Muscle layer of colon (tissue), 2 donors: ENCODE results near the gene TWIST2.

Source experiments
- H3K27ac ChIP-seq: one replicate; pipeline ENCODE4 v1.7.0; 2013; ENCODE audit warnings: low read depth, mild to moderate bottlenecking, low read length, moderate library complexity
- H3K27me3 ChIP-seq, 2 donors: one replicate each; pipeline ENCODE4 v1.7.0; 2013; ENCODE audit warnings: low read length in 2 of 2, mild to moderate bottlenecking in 2 of 2; ENCODE audit not compliant: insufficient read depth in 2 of 2, control insufficient read depth in 1 of 2
- H3K36me3 ChIP-seq: one replicate; pipeline ENCODE4 v1.7.0; 2013; ENCODE audit warnings: mild to moderate bottlenecking, low read length; ENCODE audit not compliant: insufficient read depth
- H3K4me1 ChIP-seq: one replicate; pipeline ENCODE4 v1.7.0; 2013; ENCODE audit warnings: mild to moderate bottlenecking, low read length; ENCODE audit not compliant: insufficient read depth
- H3K4me3 ChIP-seq, 2 donors: one replicate each; pipeline ENCODE4 v1.7.0; 2013; ENCODE audit warnings: low read length in 2 of 2, low read depth in 1 of 2, mild to moderate bottlenecking in 1 of 2, moderate library complexity in 1 of 2
- H3K9ac ChIP-seq: one replicate; pipeline ENCODE4 v1.7.0; 2013; ENCODE audit warnings: low read length
- H3K9me3 ChIP-seq: one replicate; pipeline ENCODE4 v1.7.0; 2013; ENCODE audit warnings: mild to moderate bottlenecking, low read length
- donor health status: abdominal sarcoma.
- donor health status: Adenocarcinoma of cecum.

TWIST2 gene

DNA sequence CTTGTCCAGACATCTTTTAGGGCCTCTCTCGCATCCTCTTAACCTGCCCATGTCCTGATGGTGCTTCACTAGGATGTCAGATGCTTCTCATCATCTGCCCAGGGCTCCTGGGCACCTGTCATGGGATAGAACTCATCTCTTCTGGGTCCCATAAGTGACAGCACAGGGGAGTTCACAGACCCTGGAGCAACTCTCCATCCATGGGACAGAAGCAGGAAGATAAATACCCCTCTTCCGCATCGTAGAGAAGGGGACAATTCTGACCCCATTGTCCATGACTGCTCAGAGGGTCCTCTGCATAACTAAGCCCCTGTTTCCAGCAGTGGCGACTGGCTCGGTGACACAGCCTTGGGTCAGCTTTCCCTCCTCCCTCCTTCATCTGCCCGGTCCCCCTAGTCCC is 82.3 kb downstream of the TWIST2 start:
- H3K27me3 ChIP-seq: no peaks in the 10 kb centered on the region
- peaks cover 13% of the 10 kb centered on the region for H3K4me1 ChIP-seq
- peaks cover 3% of the 10 kb centered on the region for H3K9me3 ChIP-seq
- no peak overlapping the region for H3K4me3 ChIP-seq
- no peak overlapping the region for H3K9ac ChIP-seq
- no peaks in the 10 kb centered on the region for H3K36me3 ChIP-seq
- H3K27ac ChIP-seq: no peak overlapping the region

DNA sequence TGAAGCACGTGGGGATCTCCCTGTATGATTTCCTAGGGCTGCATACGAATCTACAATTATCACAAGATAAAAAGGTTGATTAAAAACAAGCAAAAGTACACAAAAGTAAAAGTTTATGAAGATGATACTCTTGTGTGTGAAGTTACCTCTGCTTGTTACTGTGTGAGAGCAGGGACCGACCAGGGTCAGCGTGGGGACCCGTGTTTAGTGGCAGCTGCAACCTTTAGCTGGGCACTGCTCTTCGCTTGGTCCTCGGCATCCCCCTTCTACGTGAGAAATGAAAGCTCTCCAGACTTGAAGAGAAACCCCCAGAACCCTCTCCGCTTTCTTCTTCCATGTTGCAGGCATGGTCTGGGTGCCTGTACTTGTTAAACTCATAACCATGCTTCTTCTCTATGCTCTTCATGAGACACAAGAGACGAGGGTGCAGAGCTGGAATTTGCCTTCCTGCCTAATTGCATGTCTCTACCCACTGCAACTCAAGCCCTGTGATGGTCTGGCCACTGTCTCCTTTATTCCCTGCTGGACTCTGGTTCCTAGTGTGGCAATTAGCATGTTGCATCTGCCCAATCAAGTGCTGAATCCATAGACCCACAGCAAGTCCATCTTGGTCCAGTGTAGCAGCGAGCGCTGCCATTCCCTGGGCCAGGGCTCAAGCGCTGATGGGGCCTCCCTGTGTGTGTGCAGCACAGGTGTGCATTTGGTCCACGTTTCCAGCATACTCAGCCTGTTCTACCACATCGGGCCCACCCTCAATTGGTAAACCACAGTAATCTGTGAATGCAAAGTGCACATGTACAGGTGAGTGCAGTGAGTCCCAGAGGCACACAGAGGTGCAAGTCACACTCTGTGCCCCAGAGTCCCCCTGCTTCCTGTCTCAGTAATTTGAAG is 88.5 kb downstream of the TWIST2 start:
- Histone ChIP-seq H3K4me3 (no peak overlapping the region), H3K27me3 (no peaks in the 10 kb centered on the region)

DNA sequence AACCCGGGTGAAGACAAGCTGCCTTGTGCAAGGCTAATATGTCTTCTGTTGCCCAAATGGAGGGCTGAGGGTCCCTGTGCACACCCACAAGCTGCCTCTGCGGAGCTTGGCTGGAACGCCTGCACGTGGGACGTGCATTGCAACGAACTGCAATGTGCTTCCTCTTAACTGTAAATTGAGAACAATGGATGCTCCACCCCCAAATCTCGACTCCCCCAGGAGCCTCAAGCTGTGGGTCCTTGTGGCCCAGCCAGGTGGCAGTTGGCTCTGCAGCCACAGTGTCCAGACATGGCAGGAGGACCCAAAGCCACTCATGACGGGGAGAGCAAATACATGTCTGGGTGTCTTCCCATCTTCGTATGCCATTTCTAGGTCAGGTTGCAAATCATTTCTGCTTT is 90.1 kb downstream of the TWIST2 start:
- peaks cover 3% of the 10 kb centered on the region for H3K4me1 ChIP-seq
- no peak overlapping the region for H3K27ac ChIP-seq
- H3K27me3 ChIP-seq: no peaks in the 10 kb centered on the region
- peaks cover 3% of the 10 kb centered on the region for H3K9me3 ChIP-seq
- no peak overlapping the region for H3K9ac ChIP-seq
- H3K36me3 ChIP-seq: no peaks in the 10 kb centered on the region
- H3K4me3 ChIP-seq: no peak overlapping the region

More for the DNA sequence above, 88.5 kb downstream of the TWIST2 start:
- Histone ChIP-seq H3K36me3 (no peaks in the 10 kb centered on the region), H3K9me3 (peaks cover 3% of the 10 kb centered on the region), H3K27ac (no peak overlapping the region), H3K9ac (no peak overlapping the region), H3K4me1 (peaks cover 3% of the 10 kb centered on the region)

DNA sequence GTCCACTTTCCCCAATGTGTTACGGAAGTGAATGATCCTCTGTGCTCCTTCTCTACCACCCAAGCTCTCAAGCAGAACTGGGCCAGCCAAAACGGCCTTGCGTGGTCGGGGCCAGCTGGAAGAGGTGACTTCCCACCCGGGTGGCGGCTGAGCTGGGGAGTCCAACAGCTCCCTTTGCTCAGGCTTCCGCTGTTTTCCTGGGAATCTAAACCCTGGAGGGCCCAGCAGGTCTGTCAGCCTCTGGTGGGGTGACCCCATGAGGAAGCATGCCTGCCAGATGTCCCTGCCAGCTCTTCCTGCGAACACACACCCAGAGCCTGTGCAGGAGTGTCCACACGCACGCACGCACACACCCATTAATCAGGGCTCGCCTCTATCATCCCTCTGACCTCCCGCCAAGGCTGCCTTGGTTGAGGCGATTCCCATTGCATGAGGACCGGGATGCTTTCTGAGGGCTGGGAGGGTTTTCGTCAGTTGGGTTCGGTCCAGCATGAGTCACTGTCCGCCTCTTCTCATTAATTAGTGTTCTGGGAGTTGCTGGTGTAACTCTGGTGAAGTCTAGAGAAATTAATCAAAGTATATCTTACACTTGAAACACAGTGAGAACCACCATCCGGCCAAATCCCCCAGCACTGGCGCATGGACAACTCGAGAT is 90.6 kb downstream of the TWIST2 start:
- Histone ChIP-seq H3K9ac (no peak overlapping the region), H3K36me3 (no peaks in the 10 kb centered on the region), H3K27ac (no peak overlapping the region), H3K4me1 (peaks cover 3% of the 10 kb centered on the region), H3K4me3 (no peak overlapping the region), H3K27me3 (no peaks in the 10 kb centered on the region), H3K9me3 (peaks cover 1% of the 10 kb centered on the region)

DNA sequence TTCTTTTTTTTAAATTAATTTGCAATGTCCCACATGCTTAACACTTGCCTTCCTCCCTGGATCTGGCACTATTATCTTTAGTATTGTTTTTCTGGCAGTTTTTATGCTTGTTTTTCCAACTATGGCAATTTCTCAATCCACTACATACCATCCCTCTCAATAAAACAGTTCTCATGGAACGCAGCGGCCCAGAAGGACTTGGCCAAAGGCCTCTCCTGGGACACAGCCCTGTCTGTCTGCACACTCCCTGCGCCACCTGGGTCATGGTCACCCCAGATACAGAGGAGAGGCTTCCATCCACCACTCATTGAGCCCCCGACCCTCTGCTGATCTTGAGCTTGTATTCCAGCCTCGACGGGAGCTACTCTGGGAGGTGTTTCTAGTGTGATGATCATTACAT is 91.2 kb downstream of the TWIST2 start:
- no peaks in the 10 kb centered on the region for H3K27me3 ChIP-seq
- H3K27ac ChIP-seq: no peak overlapping the region
- H3K4me3 ChIP-seq: no peak overlapping the region
- H3K9me3 ChIP-seq: no peaks in the 10 kb centered on the region
- H3K36me3 ChIP-seq: no peaks in the 10 kb centered on the region
- H3K4me1 ChIP-seq: peaks cover 3% of the 10 kb centered on the region
- H3K9ac ChIP-seq: no peak overlapping the region

DNA sequence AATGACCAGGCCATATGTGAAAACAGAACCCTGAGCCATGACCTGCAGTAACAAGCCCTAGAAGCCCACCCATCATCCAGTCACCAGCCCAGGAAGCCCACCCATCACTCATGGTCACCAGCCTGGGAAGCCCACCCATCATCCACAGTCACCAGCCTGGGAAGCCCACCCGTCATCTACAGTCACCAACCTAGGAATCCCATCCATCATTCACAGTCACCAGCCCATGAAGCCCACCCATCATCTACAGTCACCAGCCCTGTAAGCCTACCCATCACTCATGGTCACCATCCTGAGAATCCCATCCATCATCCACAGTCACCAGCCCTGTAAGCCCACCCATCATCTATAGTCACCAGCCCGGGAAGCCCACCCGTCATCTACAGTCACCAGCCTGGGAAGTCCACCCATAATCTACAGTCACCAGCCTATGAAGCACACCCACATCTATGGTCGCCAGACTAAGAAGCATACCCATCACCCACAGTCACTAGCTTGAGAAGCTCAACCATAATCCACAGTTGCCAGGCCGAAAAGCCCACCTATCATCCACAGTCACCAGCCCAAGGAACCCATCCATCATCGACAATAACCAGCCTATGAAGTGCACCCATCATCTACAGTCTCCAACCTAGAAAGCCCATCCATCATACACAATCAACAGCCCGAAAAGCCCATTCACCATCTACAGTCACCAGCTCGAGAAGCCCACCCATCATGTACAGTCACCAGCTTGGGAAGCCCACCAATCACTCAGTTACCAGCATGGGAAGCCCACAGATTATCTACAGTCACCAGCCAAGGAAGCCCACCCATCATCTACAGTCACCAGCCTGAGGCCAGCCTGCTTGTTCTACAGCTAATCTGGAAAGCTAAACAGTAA is 91.9 kb downstream of the TWIST2 start:
- H3K36me3 ChIP-seq: no peaks in the 10 kb centered on the region
- H3K9ac ChIP-seq: no peak overlapping the region
- H3K27ac ChIP-seq: no peak overlapping the region
- H3K4me1 ChIP-seq: peaks cover 3% of the 10 kb centered on the region
- H3K9me3 ChIP-seq: no peaks in the 10 kb centered on the region
- no peaks in the 10 kb centered on the region for H3K27me3 ChIP-seq
- no peak overlapping the region for H3K4me3 ChIP-seq

DNA sequence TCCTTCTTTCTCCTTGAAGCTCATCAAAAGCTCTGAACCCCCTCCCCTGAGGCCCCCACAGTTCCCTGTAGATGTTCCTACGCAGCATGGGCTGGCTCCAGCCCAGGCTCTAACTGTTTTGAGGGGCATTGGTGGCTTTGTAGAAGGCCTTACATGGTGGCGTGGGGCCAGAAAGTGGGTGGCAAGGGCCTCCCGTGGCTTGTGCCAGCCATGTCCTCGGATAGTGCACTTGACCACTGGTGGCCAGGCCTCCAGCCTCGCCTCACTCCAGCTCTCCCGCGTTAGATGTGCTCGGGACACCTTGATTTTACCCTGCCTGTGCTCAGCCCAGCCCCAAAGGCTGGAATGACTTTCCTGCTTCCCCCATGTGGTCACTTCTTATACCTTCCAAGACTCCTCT is 92.9 kb downstream of the TWIST2 start:
- Histone ChIP-seq H3K36me3 (no peaks in the 10 kb centered on the region), H3K27ac (no peak overlapping the region), H3K9ac (no peak overlapping the region), H3K4me3 (no peak overlapping the region), H3K27me3 (no peaks in the 10 kb centered on the region), H3K4me1 (peaks cover 3% of the 10 kb centered on the region), H3K9me3 (no peaks in the 10 kb centered on the region)

DNA sequence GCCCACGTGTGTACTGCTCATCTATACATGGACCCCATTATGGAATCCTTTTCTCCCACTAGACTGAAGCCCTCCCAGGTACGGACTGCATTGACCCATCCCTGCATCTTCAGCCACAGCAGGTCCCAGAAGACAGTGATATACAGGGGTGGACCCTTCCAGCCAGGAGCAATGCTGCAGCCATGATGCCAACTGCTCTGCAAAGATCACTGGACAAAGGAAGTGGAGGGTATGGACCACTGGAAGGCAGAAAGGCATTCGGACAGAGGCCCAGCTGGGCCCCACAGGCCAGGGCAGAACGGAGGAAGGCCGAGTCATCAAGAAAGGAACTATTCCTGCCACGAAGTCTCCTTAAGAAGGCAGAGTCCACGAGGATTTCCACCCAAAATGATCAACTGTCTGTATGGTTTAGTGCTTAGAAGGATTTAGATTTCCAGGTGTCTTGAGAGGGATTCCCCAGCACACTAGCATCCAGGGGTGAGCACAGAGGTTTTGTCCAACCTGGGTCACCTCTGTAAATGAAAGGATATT is 93.4 kb downstream of the TWIST2 start:
- Histone ChIP-seq H3K27me3 (no peaks in the 10 kb centered on the region), H3K36me3 (no peaks in the 10 kb centered on the region), H3K4me1 (peaks cover 3% of the 10 kb centered on the region), H3K9ac (no peak overlapping the region), H3K4me3 (no peak overlapping the region), H3K27ac (no peak overlapping the region), H3K9me3 (no peaks in the 10 kb centered on the region)

DNA sequence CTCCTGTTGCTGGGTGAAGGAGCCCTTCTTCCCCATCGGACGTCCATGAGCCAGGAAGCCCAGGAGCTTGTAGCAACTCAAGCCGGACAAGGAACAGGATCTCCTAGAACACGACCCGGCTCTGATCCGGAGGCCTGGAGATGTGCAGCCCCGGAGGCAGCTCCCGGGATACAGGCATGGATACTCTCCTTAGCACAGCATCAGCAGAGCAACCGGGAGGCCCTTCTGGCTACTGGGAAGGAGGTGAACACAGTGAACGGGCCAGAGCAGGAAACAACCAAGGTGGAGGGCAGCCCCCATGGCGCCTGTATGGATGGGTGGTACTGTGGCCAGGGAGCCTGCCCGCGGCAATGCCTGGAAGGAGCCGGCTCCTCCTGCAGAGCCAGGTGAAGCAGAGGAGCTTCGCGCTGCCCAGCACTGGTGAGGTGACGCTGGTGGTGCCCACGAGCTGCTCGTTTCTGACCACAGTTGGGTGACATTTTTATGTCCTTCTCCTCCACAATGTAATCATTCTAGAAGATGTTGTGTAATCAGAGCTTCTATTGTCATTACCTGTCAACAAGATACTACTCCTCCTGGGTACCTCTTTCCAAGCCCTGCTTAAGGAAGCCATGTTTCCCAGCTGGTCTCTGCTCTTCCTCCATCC is 94.3 kb downstream of the TWIST2 start:
- H3K9ac ChIP-seq: no peak overlapping the region
- no peaks in the 10 kb centered on the region for H3K27me3 ChIP-seq
- H3K4me1 ChIP-seq: peaks cover 3% of the 10 kb centered on the region
- no peaks in the 10 kb centered on the region for H3K9me3 ChIP-seq
- no peaks in the 10 kb centered on the region for H3K36me3 ChIP-seq
- H3K27ac ChIP-seq: no peak overlapping the region
- H3K4me3 ChIP-seq: no peak overlapping the region

DNA sequence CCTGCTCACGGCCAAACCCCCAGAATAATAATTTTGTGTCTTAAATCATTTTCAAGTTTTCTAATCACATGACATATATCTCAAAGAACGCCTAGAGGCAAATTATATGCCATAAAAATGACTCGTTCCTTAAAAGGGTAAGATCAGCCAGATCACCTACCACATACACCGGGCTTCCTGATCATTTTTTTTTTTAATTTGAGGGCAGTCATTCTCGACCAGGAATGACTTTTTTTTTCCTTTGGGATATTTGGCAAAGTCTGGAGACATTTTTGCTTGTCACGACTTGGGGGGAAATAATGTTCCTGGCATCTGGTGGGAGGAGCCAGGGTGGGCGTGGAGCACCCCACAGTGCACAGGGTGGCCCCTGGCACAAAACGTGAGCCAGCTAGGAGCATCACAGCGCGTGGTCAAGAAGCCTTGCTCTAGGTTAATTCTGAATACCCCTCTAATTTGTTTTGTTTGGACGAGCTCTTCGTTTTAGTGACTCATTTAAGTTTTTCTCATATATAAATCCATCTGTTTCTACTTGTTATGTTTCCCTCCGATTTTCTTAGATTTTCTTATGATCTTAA is 94.9 kb downstream of the TWIST2 start:
- no peaks in the 10 kb centered on the region for H3K9me3 ChIP-seq
- H3K4me3 ChIP-seq: no peak overlapping the region
- H3K36me3 ChIP-seq: no peaks in the 10 kb centered on the region
- H3K27ac ChIP-seq: no peak overlapping the region
- H3K27me3 ChIP-seq: no peaks in the 10 kb centered on the region
- H3K4me1 ChIP-seq: peaks cover 3% of the 10 kb centered on the region
- H3K9ac ChIP-seq: no peak overlapping the region
